Measurements from ENCODE around the gene AXL. TPM values are rescaled to one million over a fixed set of nuclear protein-coding genes. Genes with fewer than 3 reads are reported as not detected.

Gene AXL
- total and polyA plus RNA-seq, 4 donors: 4.3 to 24.8 (median 12.1) TPM

GRCh38 chr19:41220811-41221210 lies 1.8 kb downstream of the AXL start (continued):
- TF ChIP-seq REST (IDR thresholded peaks at IDR 0.05) (no peak), FOXA1 (IDR thresholded peaks at IDR 0.05) (no peak), HNF4A (conservative IDR thresholded peaks at IDR 0.05) (no peak), GABPA (IDR thresholded peaks at IDR 0.05 in 1 of 2, conservative IDR thresholded peaks at IDR 0.05 in 1 of 2) (no peak), NR2F2 (IDR thresholded peaks at IDR 0.05) (no peak)

DNA sequence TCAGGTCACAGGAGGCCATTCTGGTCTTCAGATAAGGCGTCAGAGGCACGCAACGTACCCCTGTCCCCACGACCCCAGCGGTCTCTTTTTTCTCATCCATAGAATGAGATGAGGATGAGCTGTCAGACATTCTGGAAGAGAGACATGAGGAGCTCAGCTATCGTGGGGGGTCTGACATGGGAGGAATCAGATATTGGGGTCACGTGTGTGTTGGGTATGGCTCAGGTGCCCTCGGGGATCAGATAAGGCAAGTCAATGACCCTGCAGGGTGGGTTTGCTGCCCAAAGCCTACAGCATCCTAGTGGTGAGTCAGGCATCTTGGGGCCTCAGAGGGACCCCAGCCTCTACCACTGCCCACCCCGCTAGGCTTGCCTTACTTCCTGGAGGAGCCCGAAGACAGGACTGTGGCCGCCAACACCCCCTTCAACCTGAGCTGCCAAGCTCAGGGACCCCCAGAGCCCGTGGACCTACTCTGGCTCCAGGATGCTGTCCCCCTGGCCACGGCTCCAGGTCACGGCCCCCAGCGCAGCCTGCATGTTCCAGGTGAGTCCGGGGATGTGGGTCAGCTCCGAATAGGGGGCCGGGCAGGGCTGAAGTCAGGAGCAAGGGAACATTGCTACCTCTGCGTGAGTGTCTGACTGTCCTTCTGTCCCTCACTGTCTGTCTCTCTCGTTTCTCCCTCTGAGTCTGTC lies 2.6 kb downstream of the AXL start:
- no peak overlapping the region for H3K4me3 ChIP-seq (ENCODE audit: low read depth in 1 of 3, low read length in 3 of 3)
- no peak overlapping the region for H3K27ac ChIP-seq (ENCODE audit: low read depth in 1 of 2, low read length in 2 of 2)
- no peak for TF ChIP-seq EGR1 (IDR thresholded peaks at IDR 0.05; ENCODE audit: low read depth in 2 of 2)
- no peak for TF ChIP-seq MAX (IDR thresholded peaks at IDR 0.05)
- TF ChIP-seq REST (IDR thresholded peaks at IDR 0.05): no peak
- TF ChIP-seq SP1 (IDR thresholded peaks at IDR 0.05): no peak
- no peak for TF ChIP-seq ZBTB33 (IDR thresholded peaks at IDR 0.05)
- TF ChIP-seq RXRA (IDR thresholded peaks at IDR 0.05): no peak
- no peak for TF ChIP-seq RAD21 (IDR thresholded peaks at IDR 0.05)
- TF ChIP-seq, protein P1, sequence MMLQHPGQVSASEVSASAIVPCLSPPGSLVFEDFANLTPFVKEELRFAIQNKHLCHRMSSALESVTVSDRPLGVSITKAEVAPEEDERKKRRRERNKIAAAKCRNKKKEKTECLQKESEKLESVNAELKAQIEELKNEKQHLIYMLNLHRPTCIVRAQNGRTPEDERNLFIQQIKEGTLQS (IDR thresholded peaks at IDR 0.05): no peak
- TF ChIP-seq, protein P2, sequence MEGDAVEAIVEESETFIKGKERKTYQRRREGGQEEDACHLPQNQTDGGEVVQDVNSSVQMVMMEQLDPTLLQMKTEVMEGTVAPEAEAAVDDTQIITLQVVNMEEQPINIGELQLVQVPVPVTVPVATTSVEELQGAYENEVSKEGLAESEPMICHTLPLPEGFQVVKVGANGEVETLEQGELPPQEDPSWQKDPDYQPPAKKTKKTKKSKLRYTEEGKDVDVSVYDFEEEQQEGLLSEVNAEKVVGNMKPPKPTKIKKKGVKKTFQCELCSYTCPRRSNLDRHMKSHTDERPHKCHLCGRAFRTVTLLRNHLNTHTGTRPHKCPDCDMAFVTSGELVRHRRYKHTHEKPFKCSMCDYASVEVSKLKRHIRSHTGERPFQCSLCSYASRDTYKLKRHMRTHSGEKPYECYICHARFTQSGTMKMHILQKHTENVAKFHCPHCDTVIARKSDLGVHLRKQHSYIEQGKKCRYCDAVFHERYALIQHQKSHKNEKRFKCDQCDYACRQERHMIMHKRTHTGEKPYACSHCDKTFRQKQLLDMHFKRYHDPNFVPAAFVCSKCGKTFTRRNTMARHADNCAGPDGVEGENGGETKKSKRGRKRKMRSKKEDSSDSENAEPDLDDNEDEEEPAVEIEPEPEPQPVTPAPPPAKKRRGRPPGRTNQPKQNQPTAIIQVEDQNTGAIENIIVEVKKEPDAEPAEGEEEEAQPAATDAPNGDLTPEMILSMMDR (IDR thresholded peaks at IDR 0.05; ENCODE audit: low read depth, low read length, missing input control): no peak
- no peak for TF ChIP-seq HNF4G (IDR thresholded peaks at IDR 0.05)
- TF ChIP-seq FOXA1 (IDR thresholded peaks at IDR 0.05): no peak
- TF ChIP-seq GABPA (IDR thresholded peaks at IDR 0.05 in 1 of 2, conservative IDR thresholded peaks at IDR 0.05 in 1 of 2): no peak
- no peak for TF ChIP-seq JUND (IDR thresholded peaks at IDR 0.05)
- no peak for TF ChIP-seq TAF1 (conservative IDR thresholded peaks at IDR 0.05)
- TF ChIP-seq HNF4A (conservative IDR thresholded peaks at IDR 0.05): no peak
- no peak for TF ChIP-seq YY1 (IDR thresholded peaks at IDR 0.05)
- no peak for TF ChIP-seq FOXA2 (IDR thresholded peaks at IDR 0.05)
- H3K9ac ChIP-seq (ENCODE audit: low read depth in 1 of 2, low read length in 2 of 2): no peak overlapping the region
- no peaks in the 10 kb centered on the region for H3K9me3 ChIP-seq (ENCODE audit: control insufficient read depth in 4 of 4, low read length in 3 of 4)
- no peaks in the 10 kb centered on the region for H3K36me3 ChIP-seq (ENCODE audit: control insufficient read depth in 4 of 4, insufficient read depth in 3 of 4, low read depth in 1 of 4, low read length in 3 of 4)
- 82% methylated on average over 20 of the region's 20 CpGs for WGBS
- H3K4me1 ChIP-seq (ENCODE audit: control insufficient read depth in 4 of 4, insufficient read depth in 4 of 4, low read length in 3 of 4): peaks cover 0 to 10% (median 5%) of the 10 kb centered on the region in 4 donors
- peaks cover 0 to 2% (median 0%) of the 10 kb centered on the region in 4 donors for H3K27me3 ChIP-seq (ENCODE audit: control insufficient read depth in 4 of 4, insufficient read depth in 4 of 4, low read length in 3 of 4)
- no peak for DNase-seq (ENCODE audit: low spot score)

Measured in liver (tissue), 9 donors.